Gastroesophageal sphincter (tissue), 4 donors: ENCODE measurements around the gene PHF10. TPM values are rescaled to one million over a fixed set of nuclear protein-coding genes. Genes with fewer than 3 reads are reported as not detected.

Experiments used
- ATAC-seq: fragments of 150-250 bp; one replicate; pipeline ENCODE4 v1.9.1; 2016; ENCODE audit warnings: mild to moderate bottlenecking, moderate library complexity
- H3K27ac ChIP-seq, 4 donors: fragments of 200-600 bp; sonication (generic) in 3 of 4; 1 replicate in 3 of 4; 2 replicates in 1 of 4; pipeline ENCODE4 v1.5.1; 2016 to 2019
- H3K27me3 ChIP-seq: fragments of 200-600 bp; sonication (generic); one replicate; pipeline ENCODE4 v1.5.1; 2019
- H3K36me3 ChIP-seq, 2 donors: fragments of 200-600 bp; sonication (generic); one replicate each; pipeline ENCODE4 v1.5.1; 2019; ENCODE audit warnings: control low read depth in 1 of 2
- H3K4me1 ChIP-seq, 3 donors: fragments of 200-600 bp; sonication (generic); 1 replicate in 2 of 3; 2 replicates in 1 of 3; pipeline ENCODE4 v1.5.1; 2016 to 2019; ENCODE audit warnings: control low read depth in 2 of 3
- H3K4me3 ChIP-seq, 2 donors: fragments of 200-600 bp; sonication (generic); one replicate each; pipeline ENCODE4 v1.5.1; 2019; ENCODE audit warnings: mild to moderate bottlenecking in 1 of 2, moderate library complexity in 1 of 2
- H3K9me3 ChIP-seq, 3 donors: fragments of 200-600 bp; sonication (generic); one replicate each; pipeline ENCODE4 v1.5.1; 2017 to 2019; ENCODE audit warnings: control low read depth in 2 of 3
- CTCF ChIP-seq, 4 experiments: fragments of 200-600 bp in 2 of 4; fragments of 450-650 bp in 2 of 4; sonication (generic) in 1 of 4; IDR thresholded peaks; one replicate each; pipeline ENCODE4 v1.5.1; 2017 to 2019; ENCODE audit warnings: antibody characterized with exemption in 4 of 4, mild to moderate bottlenecking in 2 of 4, moderate library complexity in 2 of 4
- EP300 ChIP-seq: sonication (generic); formaldehyde crosslinking; IDR thresholded peaks from one replicate; pipeline ENCODE4 v1.6.1; 2017; ENCODE audit warnings: antibody characterized with exemption, mild to moderate bottlenecking
- POLR2A ChIP-seq, 2 donors: fragments of 450-650 bp; IDR thresholded peaks; one replicate each; pipeline ENCODE4 v1.6.1; 2017; ENCODE audit warnings: antibody characterized with exemption in 2 of 2, mild to moderate bottlenecking in 2 of 2, moderate library complexity in 1 of 2
- POLR2AphosphoS5 ChIP-seq: sonication (generic); formaldehyde crosslinking; IDR thresholded peaks from one replicate; pipeline ENCODE4 v1.6.1; 2017; ENCODE audit warnings: antibody characterized with exemption
- WGBS, 2 donors: methylation state at CpG; one replicate each; pipeline ENCODE4 v1.1.5; 2018; ENCODE audit warnings: low coverage in 1 of 2; 5-methylcytosine and 5-hydroxymethylcytosine counted together
- total RNA-seq, 4 donors: library from RNA; depleted of rRNA; stranded (reverse); fragments of >200 nt; gene quantifications; one replicate each; pipeline ENCODE4 v1.1.0, GENCODE V29; 2016

Gene PHF10
- total RNA-seq, 4 donors from 2014 or later = 72.3 to 92.9 (median 82.5) TPM

DNA sequence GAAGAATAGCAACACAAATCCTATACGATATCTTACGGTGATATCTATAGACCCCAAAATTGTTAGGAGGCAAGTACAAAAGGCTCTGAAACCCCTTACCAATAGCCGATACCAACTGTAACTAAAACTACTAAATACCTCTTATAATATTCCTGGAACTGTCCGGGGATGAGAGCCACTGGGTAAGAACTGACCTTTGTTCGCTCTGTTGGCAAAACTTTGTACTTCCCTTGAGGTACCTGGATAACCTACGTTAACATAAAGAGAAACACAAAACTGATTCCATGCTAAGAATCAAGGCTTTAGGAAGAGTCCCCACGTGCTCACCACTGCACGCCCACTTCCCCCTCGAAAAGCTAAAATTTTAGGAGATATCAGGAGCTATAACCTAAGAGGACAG, 9.7 kb downstream of the PHF10 start:
- no peak for ATAC-seq
- Histone ChIP-seq H3K27ac (no peak overlapping the region), H3K4me3 (no peak overlapping the region), H3K4me1 (peaks cover 0 to 10% (median 0%) of the 10 kb centered on the region in 3 donors), H3K27me3 (no peaks in the 10 kb centered on the region), H3K36me3 (peaks cover 7 to 79% of the 10 kb centered on the region in 2 donors), H3K9me3 (no peaks in the 10 kb centered on the region)
- 85 to 89% methylated on average over 9 of the region's 9 CpGs for WGBS, 2 donors
- no peak for TF ChIP-seq POLR2AphosphoS5
- no peak for TF ChIP-seq EP300
- no peak for TF ChIP-seq POLR2A (IDR thresholded peaks at IDR 0.05)
- no peak for TF ChIP-seq CTCF (IDR thresholded peaks at IDR 0.05)

DNA sequence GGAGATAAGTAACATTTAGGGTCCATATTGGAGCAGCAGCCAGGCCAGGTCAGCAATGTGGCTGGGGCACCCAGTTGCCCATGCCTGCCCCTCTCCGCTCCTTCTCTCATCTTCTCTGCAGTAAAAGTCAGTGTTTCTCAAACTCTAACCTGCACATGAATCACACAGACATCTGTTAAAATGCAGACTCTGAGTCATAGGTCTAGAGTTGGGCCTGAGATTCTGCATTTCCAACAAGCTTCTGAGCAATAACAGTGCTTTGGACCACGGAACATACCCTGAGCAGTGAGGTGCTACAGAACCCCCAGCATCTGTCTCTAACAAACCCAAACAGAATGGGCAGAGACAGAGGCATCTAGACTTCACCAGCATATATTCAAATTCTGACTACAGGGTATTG, 10.1 kb downstream of the PHF10 start:
- Histone ChIP-seq H3K27me3 (no peaks in the 10 kb centered on the region), H3K4me1 (peaks cover 0 to 7% (median 0%) of the 10 kb centered on the region in 3 donors), H3K36me3 (peaks cover 7 to 84% of the 10 kb centered on the region in 2 donors), H3K9me3 (no peaks in the 10 kb centered on the region), H3K27ac (no peak overlapping the region), H3K4me3 (no peak overlapping the region)
- no peak for ATAC-seq
- no peak for TF ChIP-seq EP300
- TF ChIP-seq POLR2A (IDR thresholded peaks at IDR 0.05) = no peak
- no peak for TF ChIP-seq POLR2AphosphoS5
- TF ChIP-seq CTCF (IDR thresholded peaks at IDR 0.05) = no peak
- 86 to 94% methylated on average over 1 to 2 of the region's 2 CpGs for WGBS, 2 donors

DNA sequence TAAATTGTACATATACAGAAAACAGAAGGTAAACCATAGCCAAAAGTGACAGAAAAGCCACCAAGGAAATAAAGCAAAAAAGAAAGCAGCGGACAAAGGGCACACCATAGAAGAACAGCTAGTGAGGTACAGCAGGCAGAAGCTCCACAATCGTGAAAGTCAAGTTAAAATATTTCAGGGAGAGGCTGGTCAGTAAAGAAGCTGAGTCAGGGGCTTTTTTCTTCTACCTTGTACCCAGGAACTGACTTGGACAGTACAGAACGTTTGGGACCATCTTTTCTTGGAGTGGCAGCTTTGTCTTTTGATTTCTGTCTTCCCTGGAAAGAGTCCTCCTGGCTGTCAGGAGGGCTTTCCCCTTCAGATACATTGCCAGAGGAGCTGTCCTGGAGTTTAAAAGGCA, 14.3 kb downstream of the PHF10 start:
- Histone ChIP-seq H3K27ac (no peak overlapping the region), H3K36me3 (peaks cover 7 to 85% of the 10 kb centered on the region in 2 donors), H3K4me1 (peaks cover 0 to 15% (median under 1%) of the 10 kb centered on the region in 3 donors), H3K27me3 (no peaks in the 10 kb centered on the region), H3K4me3 (no peak overlapping the region), H3K9me3 (no peaks in the 10 kb centered on the region)
- TF ChIP-seq CTCF (IDR thresholded peaks at IDR 0.05) = no peak
- no peak for TF ChIP-seq POLR2AphosphoS5
- TF ChIP-seq POLR2A (IDR thresholded peaks at IDR 0.05) = no peak
- no peak for TF ChIP-seq EP300
- 65 to 70% methylated on average over 3 of the region's 3 CpGs for WGBS, 2 donors
- no peak for ATAC-seq

GRCh38 chr6:169709293-169709692, 15.0 kb downstream of the PHF10 start:
- ATAC-seq = no peak
- Histone ChIP-seq H3K36me3 (peaks cover 3 to 85% of the 10 kb centered on the region in 2 donors), H3K4me3 (no peak overlapping the region), H3K27ac (no peak overlapping the region), H3K4me1 (peaks cover 6 to 22% (median 7%) of the 10 kb centered on the region in 3 donors), H3K9me3 (no peaks in the 10 kb centered on the region), H3K27me3 (no peaks in the 10 kb centered on the region)
- TF ChIP-seq POLR2AphosphoS5 (no peak), EP300 (no peak), POLR2A (IDR thresholded peaks at IDR 0.05) (no peak), CTCF (IDR thresholded peaks at IDR 0.05) (no peak)

DNA sequence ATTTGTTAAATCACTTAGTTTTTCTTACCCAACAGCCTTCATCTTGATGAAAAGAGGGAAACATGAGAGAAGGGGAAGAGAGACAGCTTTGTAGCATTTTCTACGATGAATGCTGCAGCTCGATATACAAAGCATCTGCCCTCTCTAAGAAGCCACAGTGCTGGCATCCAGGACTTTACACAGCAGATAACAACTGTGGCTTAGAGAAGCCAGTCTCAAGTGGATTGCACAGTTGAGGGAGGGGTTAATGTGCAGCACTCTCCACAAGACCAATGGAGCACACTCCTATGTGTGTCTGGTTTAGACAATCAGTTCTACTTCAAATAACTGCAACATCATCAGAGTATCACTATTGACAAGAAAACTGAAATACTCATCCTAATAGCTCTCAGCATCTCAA, 16.5 kb downstream of the PHF10 start:
- H3K4me1 ChIP-seq = peaks cover 7 to 37% (median 19%) of the 10 kb centered on the region in 3 donors
- 92 to 94% methylated on average over 2 of the region's 2 CpGs for WGBS, 2 donors
- no peak overlapping the region for H3K4me3 ChIP-seq
- TF ChIP-seq EP300 = no peak
- TF ChIP-seq POLR2AphosphoS5 = no peak
- TF ChIP-seq POLR2A (IDR thresholded peaks at IDR 0.05) = no peak
- no peak for TF ChIP-seq CTCF (IDR thresholded peaks at IDR 0.05)
- no peak overlapping the region for H3K27ac ChIP-seq
- peaks cover 0 to 76% of the 10 kb centered on the region in 2 donors for H3K36me3 ChIP-seq
- no peak for ATAC-seq
- no peaks in the 10 kb centered on the region for H3K27me3 ChIP-seq
- no peaks in the 10 kb centered on the region for H3K9me3 ChIP-seq
